Right lobe of liver (tissue), 6 donors: ENCODE measurements around the gene MYOM1. TPM values are rescaled to one million over a fixed set of nuclear protein-coding genes. Genes with fewer than 3 reads are reported as not detected.

ENCODE experiments used
- ATAC-seq, 4 donors: fragments of 200-7000 bp; cut with Tn5 transposase; one replicate each; pipeline ENCODE4 v1.9.1; 2020; ENCODE audit warnings: mild to moderate bottlenecking in 4 of 4, moderate library complexity in 4 of 4
- DNase-seq, 3 donors: peaks; one replicate each; pipeline ENCODE4 v3.0.0-alpha.2; 2020
- H3K27ac ChIP-seq, 3 donors: fragments of 200-600 bp; one replicate each; pipeline ENCODE4 v1.8.0; 2022
- H3K27me3 ChIP-seq, 2 donors: fragments of 200-600 bp; one replicate each; pipeline ENCODE4 v1.8.0; 2022
- H3K36me3 ChIP-seq, 4 donors: fragments of 200-600 bp; sonication (generic) in 1 of 4; one replicate each; pipeline versions ENCODE4 v1.5.1 to v1.8.0; 2017 to 2022; ENCODE audit warnings: control low read depth in 1 of 4
- H3K4me1 ChIP-seq, 4 donors: fragments of 200-600 bp; sonication (generic) in 1 of 4; one replicate each; pipeline versions ENCODE4 v1.5.1 to v1.8.0; 2017 to 2022; ENCODE audit warnings: control low read depth in 1 of 4
- H3K4me3 ChIP-seq, 3 donors: fragments of 200-600 bp; one replicate each; pipeline ENCODE4 v1.8.0; 2022
- H3K9me3 ChIP-seq, 4 donors: fragments of 200-600 bp; sonication (generic) in 1 of 4; one replicate each; pipeline versions ENCODE4 v1.5.1 to v1.8.0; 2017 to 2022; ENCODE audit warnings: control low read depth in 1 of 4
- POLR2A ChIP-seq: fragments of 450-650 bp; IDR thresholded peaks from one replicate; pipeline ENCODE4 v1.6.1; 2017; ENCODE audit warnings: antibody characterized with exemption, mild to moderate bottlenecking
- WGBS: methylation state at CpG from one replicate; pipeline ENCODE4 v1.1.6; 2018; ENCODE audit warnings: low coverage, low lambda C conversion rate; ENCODE audit not compliant: insufficient coverage; ENCODE audit errors: missing lambda C conversion rate; 5-methylcytosine and 5-hydroxymethylcytosine counted together
- intact Hi-C, 2 donors: fragments of 100-400 bp; cut with DNase I; formaldehyde crosslinking; loops; one replicate each; pipeline versions ENCODE4 v1.11.2 to v1.14.1; 2022
- total RNA-seq, 6 experiments: library from RNA; depleted of rRNA in 2 of 6; stranded (reverse); fragments of >200 nt in 2 of 6; fragmentation: NEBNext Ultra II Directional in 3 of 6; extraction: Animal tissue kit (Norgen Biotek cat#: 25700) in 3 of 6; gene quantifications; one replicate each; pipeline versions ENCODE4 v1.1.0 to v1.2.4, GENCODE V29; 2016 to 2023
- TF ChIP-seq, protein P1 (sequence below), 4 donors: fragments of 200-600 bp in 3 of 4; fragments of 450-650 bp in 1 of 4; IDR thresholded peaks; one replicate each; pipeline versions ENCODE4 v1.5.1 to v1.8.0; 2016 to 2022; ENCODE audit warnings: antibody characterized with exemption in 4 of 4, mild to moderate bottlenecking in 2 of 4
- donor health status: DM: no; HTN: yes; CAD: no.
- donor health status: DM: no; HTN: no; CAD: no.
- donor health status: DM: no; HTN: no; CAD: no.
- donor health status: DM: no; HTN: yes; CAD: no.
- donor health status: DM: no; HTN: yes; CAD: no.

MYOM1 gene
- total RNA-seq, 6 experiments from 2014 or later: 3.1 to 64.5 (median 19.1) TPM

DNA sequence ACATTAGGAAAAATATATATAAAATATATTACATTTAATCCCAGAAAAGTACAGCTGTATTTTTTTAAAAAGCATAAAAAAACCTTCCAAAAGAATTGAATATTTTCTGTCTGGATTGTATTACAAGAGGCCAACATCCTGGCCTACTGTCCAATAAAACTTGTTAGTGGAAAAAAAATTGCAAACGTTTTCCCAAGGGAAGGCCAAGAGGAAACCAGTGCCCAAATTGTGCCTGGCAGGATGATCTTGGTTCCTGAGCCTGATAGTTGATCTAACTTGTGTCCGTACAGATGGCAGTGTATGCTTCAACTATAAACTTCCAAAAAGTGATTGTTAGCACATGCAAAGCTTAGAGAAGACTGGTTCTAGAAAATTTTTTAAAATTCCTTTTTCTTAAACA is 116.2 kb downstream of the MYOM1 start:
- Histone ChIP-seq H3K4me1 (no peaks in the 10 kb centered on the region), H3K4me3 (no peak overlapping the region), H3K27me3 (no peaks in the 10 kb centered on the region), H3K36me3 (peaks cover 3 to 19% (median 11%) of the 10 kb centered on the region in 4 donors), H3K9me3 (no peaks in the 10 kb centered on the region), H3K27ac (no peak overlapping the region)
- intact Hi-C loops: no loop called here
- WGBS: 38% methylated on average over 2 of the region's 2 CpGs
- ATAC-seq (no peak), DNase-seq (no peak)
- TF ChIP-seq POLR2A: no peak
- TF ChIP-seq, protein P1, sequence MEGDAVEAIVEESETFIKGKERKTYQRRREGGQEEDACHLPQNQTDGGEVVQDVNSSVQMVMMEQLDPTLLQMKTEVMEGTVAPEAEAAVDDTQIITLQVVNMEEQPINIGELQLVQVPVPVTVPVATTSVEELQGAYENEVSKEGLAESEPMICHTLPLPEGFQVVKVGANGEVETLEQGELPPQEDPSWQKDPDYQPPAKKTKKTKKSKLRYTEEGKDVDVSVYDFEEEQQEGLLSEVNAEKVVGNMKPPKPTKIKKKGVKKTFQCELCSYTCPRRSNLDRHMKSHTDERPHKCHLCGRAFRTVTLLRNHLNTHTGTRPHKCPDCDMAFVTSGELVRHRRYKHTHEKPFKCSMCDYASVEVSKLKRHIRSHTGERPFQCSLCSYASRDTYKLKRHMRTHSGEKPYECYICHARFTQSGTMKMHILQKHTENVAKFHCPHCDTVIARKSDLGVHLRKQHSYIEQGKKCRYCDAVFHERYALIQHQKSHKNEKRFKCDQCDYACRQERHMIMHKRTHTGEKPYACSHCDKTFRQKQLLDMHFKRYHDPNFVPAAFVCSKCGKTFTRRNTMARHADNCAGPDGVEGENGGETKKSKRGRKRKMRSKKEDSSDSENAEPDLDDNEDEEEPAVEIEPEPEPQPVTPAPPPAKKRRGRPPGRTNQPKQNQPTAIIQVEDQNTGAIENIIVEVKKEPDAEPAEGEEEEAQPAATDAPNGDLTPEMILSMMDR (IDR thresholded peaks at IDR 0.05): no peak

GRCh38 chr18:3102983-3103382 is 116.8 kb downstream of the MYOM1 start:
- no peaks in the 10 kb centered on the region for H3K4me1 ChIP-seq
- peaks cover 3 to 19% (median 12%) of the 10 kb centered on the region in 4 donors for H3K36me3 ChIP-seq
- no peak overlapping the region for H3K27ac ChIP-seq
- no peaks in the 10 kb centered on the region for H3K9me3 ChIP-seq
- intact Hi-C loops: no loop called here
- H3K27me3 ChIP-seq: no peaks in the 10 kb centered on the region
- TF ChIP-seq POLR2A: no peak
- TF ChIP-seq, protein P1 (IDR thresholded peaks at IDR 0.05): no peak
- ATAC-seq (no peak), DNase-seq (no peak)
- no peak overlapping the region for H3K4me3 ChIP-seq
- 100% methylated on average over 1 of the region's 1 CpG for WGBS

- intact Hi-C loops: no loop called here
- ATAC-seq (no peak), DNase-seq (no peak)
- Histone ChIP-seq H3K9me3 (no peaks in the 10 kb centered on the region), H3K27me3 (no peaks in the 10 kb centered on the region), H3K36me3 (peaks cover 3 to 16% (median 12%) of the 10 kb centered on the region in 4 donors), H3K4me3 (no peak overlapping the region), H3K4me1 (no peaks in the 10 kb centered on the region), H3K27ac (no peak overlapping the region)
- no peak for TF ChIP-seq POLR2A
- TF ChIP-seq, protein P1 (IDR thresholded peaks at IDR 0.05): no peak
- 95% methylated on average over 2 of the region's 3 CpGs for WGBS
These were observed 119.2 kb downstream of the MYOM1 start for GRCh38 chr18:3100498-3101132.

GRCh38 chr18:3099327-3099726 is 120.4 kb downstream of the MYOM1 start:
- H3K36me3 ChIP-seq: peaks cover 3 to 16% (median 12%) of the 10 kb centered on the region in 4 donors
- no peaks in the 10 kb centered on the region for H3K27me3 ChIP-seq
- no peak overlapping the region for H3K27ac ChIP-seq
- intact Hi-C loops: no loop called here
- no peak overlapping the region for H3K4me3 ChIP-seq
- ATAC-seq: no peak
- peaks cover 0 to 5% (median 0%) of the 10 kb centered on the region in 4 donors for H3K4me1 ChIP-seq
- no peaks in the 10 kb centered on the region for H3K9me3 ChIP-seq
- TF ChIP-seq POLR2A: no peak
- TF ChIP-seq, protein P1 (IDR thresholded peaks at IDR 0.05): no peak
- WGBS: 0% methylated on average over 1 of the region's 1 CpG
- DNase-seq: no peak
